GM12873 (cell line): ENCODE results near the gene CKM.

ENCODE experiments used
- CTCF ChIP-seq: IDR thresholded peaks from 2 replicates; pipeline ENCODE4 v1.5.1; 2012; ENCODE audit warnings: low read depth, mild to moderate bottlenecking, moderate library complexity, low read length, control low read depth; ENCODE audit not compliant: insufficient read depth; ENCODE audit errors: missing control alignments

The CKM gene

GRCh38 chr19:45295873-45296272, 26.8 kb downstream of the CKM start:
- no peak for TF ChIP-seq CTCF

- TF ChIP-seq CTCF: no peak
These were observed 28.2 kb downstream of the CKM start for GRCh38 chr19:45294291-45295029.

GRCh38 chr19:45293682-45294081, 29.0 kb downstream of the CKM start:
- no peak for TF ChIP-seq CTCF

- no peak for TF ChIP-seq CTCF
These were observed 30.8 kb downstream of the CKM start for GRCh38 chr19:45291834-45292233.

GRCh38 chr19:45290381-45290931, 32.2 kb downstream of the CKM start:
- TF ChIP-seq CTCF: no peak

GRCh38 chr19:45283443-45284033, 39.1 kb downstream of the CKM start:
- TF ChIP-seq CTCF: no peak

- no peak for TF ChIP-seq CTCF
These were observed 42.2 kb downstream of the CKM start for GRCh38 chr19:45280471-45280961.
